GM12865 (cell line): Measurements from ENCODE around the gene ATP6V1B1.
A peak's percentile ranks its signal among the peaks of the same experiment; 100 is the strongest.
"Not testable (repeated sequence)": the region's sequence is repeated elsewhere in the genome, so short reads cannot be mapped to it uniquely, and the experiment has no call there.

ENCODE experiments used
- DNase-seq: peaks from one replicate; pipeline ENCODE4 v3.0.0; 2010; ENCODE audit warnings: low read depth
- H3K4me3 ChIP-seq: 2 replicates; pipeline ENCODE4 v1.5.1; 2011; ENCODE audit warnings: mild to moderate bottlenecking, low read depth, low read length, control low read depth
- TF ChIP-seq, protein P1 (sequence below): IDR thresholded peaks from 2 replicates; pipeline ENCODE4 v1.5.1; 2011; ENCODE audit warnings: low read length, control low read depth, low read depth, inconsistent platforms; ENCODE audit not compliant: insufficient read depth; ENCODE audit errors: missing control alignments

ATP6V1B1 gene

DNA sequence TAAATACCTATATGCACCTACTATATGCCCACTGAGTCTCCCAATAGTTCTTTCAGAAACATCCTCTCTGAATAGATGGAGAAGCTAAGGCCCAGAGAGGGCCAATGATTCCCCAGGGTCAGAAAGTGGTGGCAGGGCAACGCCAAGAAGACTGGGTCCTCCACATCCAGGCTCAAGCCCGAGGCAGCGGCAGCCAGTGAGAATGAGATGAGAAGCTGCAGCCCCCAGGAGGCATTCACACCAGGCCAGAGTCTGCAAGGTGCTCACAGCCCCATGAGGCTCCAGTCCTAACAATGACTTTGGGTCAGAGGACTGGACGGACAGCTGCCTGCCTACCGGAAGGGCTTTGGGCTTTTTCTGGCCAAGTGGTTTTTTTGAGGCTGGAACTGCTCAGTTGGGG, 55.4 kb downstream of the ATP6V1B1 start:
- DNase-seq: no peak
- H3K4me3 ChIP-seq: no peak overlapping the region
- TF ChIP-seq, protein P1, sequence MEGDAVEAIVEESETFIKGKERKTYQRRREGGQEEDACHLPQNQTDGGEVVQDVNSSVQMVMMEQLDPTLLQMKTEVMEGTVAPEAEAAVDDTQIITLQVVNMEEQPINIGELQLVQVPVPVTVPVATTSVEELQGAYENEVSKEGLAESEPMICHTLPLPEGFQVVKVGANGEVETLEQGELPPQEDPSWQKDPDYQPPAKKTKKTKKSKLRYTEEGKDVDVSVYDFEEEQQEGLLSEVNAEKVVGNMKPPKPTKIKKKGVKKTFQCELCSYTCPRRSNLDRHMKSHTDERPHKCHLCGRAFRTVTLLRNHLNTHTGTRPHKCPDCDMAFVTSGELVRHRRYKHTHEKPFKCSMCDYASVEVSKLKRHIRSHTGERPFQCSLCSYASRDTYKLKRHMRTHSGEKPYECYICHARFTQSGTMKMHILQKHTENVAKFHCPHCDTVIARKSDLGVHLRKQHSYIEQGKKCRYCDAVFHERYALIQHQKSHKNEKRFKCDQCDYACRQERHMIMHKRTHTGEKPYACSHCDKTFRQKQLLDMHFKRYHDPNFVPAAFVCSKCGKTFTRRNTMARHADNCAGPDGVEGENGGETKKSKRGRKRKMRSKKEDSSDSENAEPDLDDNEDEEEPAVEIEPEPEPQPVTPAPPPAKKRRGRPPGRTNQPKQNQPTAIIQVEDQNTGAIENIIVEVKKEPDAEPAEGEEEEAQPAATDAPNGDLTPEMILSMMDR: no peak

DNA sequence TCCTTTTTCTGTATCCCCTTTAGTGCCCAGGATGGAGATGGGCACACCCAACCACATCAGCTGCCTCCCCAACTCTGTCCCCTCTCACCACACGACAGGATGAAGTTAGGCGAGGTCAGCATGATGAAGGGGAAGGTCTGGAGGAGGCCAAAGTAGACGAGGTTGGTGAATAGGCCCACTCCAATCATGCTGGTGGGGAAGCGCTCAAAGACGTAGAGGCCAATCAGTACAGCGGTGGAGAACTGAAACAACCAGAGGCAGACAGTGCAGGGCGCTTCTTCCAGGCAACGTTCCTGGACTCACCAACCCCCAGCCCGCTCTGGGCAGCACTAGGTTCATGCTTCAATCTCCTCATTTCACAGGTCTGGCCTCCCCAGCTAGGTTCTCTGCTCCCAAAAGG, 56.0 kb downstream of the ATP6V1B1 start:
- no peak for DNase-seq
- TF ChIP-seq, protein P1: no peak
- no peak overlapping the region for H3K4me3 ChIP-seq

DNA sequence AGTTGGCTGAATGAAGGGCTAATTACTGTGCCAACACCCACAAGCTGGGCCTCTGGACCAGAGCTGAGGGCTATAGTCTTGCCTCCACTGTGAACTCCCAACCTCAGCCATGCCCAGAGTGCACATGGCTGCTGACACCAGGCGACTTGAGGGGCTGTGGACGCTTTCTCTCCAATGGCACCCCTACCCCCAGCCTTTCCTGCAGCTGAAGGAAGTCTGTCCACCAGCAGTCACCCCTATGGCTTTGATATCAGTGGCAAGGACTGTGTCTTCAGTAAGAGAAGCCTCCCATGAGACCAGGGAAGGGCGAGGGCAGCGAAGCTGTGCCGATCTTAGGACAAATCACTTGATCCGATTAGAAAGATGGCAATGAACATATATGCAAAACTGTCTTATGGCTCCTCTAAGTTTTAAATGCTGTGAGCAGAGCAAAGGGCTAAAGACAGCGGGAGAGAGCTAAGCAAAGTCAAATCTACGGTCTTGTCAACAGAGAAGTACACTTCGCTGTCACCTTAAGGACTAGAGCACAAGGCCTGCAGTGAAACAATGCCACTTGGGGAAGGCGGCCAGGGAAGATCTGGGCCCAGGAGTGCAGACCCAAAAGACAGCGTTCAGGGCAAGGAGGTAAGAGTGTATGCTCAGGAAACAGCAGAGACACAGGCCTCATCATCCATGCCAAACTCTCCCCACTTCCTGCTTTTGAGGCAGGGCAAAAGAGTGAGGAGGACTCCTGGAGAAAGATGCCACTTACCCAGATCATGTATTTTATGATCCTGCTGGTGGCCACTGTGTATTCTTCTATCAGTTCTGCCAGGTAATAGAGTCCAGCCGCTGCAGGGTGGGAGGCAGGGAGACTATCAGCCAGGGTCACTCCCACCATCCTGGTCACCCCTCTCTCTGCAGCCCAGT, 57.5 kb downstream of the ATP6V1B1 start:
- no peak for DNase-seq
- TF ChIP-seq, protein P1: no peak
- peak overlapping the region; percentile 63 for H3K4me3 ChIP-seq

DNA sequence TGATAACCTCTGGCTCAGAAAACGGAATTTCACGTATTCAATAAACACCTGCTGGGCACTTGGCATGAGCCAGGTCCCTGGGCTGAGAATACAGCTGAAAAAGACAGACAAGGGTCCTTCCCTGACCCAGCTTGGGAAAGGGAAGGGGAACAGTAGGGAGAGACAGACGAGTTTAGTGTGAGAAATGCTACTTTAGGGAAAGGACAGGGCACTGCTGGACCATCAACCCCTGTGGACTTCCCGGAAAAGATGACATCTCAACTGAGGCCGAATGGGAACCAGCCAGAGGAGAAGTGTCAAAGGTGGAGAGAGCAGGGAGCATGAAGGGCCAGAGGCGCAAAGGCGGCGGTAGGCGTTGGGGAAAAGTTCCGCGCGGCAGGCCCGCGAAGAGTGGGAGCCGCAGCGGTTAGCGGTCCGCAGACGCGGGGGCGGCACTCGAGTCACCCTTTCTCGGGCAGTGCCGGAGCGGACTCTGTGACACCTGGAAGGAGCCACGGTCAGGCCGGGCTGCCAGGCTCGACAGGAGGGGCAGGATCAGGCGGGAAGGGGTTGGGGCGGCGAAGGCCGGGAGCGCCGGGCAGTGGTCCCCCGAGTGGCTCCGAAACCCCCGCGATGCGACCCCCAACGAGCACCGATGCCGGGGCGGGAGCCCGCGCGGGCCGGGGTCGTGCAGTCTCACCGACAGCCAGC, 58.5 kb downstream of the ATP6V1B1 start:
- DNase-seq: peak; percentile 27
- TF ChIP-seq, protein P1: no peak
- H3K4me3 ChIP-seq: peak overlapping the region; percentile 63

DNA sequence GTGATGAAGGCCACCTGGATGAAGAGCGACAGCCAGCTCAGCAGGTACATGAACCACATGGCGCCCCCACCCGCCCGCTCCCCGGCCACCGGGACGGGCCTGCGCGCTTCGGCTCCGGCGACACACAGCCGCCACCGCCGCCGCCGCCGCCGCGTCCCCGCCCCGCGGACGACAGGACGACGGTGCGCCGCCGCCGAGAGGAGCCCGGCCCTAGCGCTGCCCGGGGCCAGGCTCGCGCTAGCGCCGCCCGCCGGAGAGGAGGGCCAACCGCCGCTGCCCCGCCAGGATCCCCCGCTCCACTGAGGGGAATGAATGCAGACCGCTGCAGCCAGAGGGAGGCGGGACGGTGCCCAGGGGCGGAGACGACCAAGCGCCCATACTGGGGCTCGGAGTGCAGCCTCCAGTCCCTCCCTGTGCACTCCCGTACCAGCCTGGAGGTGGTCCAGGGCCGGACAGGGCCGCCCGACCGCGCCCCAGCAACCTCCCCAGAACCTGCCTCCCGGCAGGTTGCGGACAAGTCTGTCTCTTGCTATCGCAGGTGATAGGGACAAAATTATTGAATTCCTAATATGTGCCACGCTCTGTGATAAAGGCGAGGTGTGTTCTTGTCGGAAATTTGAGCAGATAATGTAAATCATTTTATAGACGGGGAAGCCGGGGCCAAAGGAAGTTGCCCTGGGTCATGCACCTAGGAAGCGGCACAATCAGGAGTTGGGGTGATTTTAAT, 59.2 kb downstream of the ATP6V1B1 start, which contains the start of gene TEX261:
TEX261 (minus strand) TSS at position 175 of the 727 bp plus-strand sequence; CDS start at position 59, 116 bp downstream.
- peak within 1 kb of the TSS; percentile 97 for H3K4me3 ChIP-seq

DNA sequence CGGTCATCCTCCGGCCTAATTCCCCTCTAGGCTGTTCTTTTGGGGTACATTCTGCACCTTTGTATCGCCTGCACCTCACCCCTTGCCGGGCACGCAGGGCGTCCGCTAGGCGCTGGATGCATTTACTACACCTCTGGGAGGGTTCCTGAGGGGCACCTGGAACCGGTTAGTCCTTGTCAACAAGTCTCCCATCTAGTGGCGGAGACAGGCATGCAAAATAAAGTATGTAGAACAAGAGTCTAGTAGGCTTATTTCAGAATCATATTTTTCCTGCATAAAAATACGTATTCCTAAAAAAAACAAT, 59.7 kb downstream of the ATP6V1B1 start:
- H3K4me3 ChIP-seq: peak overlapping the region; percentile 97
- DNase-seq: peak; percentile 74
- TF ChIP-seq, protein P1: peak; percentile 47

More for the DNA sequence above, 59.2 kb downstream of the ATP6V1B1 start, which contains the start of gene TEX261:
- DNase-seq: peak; percentile 93
- TF ChIP-seq, protein P1: peak; percentile 70

DNA sequence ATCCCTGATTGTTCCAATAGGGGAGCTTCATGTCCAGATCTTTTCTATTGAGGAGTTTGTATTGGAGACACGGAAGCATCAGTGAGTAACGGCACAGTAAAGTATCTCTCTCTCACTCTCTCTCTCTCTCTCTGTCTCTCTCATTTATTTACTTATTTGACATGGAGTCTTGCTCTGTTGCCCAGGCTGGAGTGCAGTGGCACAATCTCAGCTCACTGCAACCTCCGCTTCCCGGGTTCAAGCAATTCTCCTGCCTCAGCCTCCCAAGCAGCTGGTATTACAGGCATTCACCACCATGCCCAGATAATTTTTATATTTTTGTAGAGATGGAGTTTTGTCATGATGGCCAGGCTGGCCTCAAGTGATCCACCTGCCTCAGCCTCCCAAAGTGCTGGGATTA, 63.2 kb downstream of the ATP6V1B1 start:
- H3K4me3 ChIP-seq, DNase-seq: not testable (repeated sequence)
